Nephron progenitor cell (in vitro differentiated cells): ENCODE data around the gene ZNRF1.
A peak's percentile ranks its signal among the peaks of the same experiment; 100 is the strongest.

Experiments used
- DNase-seq: peaks from one replicate; pipeline ENCODE4 v3.0.0; 2021
- H3K27ac Mint-ChIP-seq: 2 replicates; pipeline ENCODE4 v1.8.0; 2021; ENCODE audit warnings: mild to moderate bottlenecking, moderate library complexity, mixed read lengths
- H3K27me3 Mint-ChIP-seq: 2 replicates; pipeline ENCODE4 v1.8.0; 2021; ENCODE audit warnings: mild to moderate bottlenecking, low read depth, mixed read lengths; ENCODE audit not compliant: poor library complexity
- H3K36me3 Mint-ChIP-seq: 2 replicates; pipeline ENCODE4 v1.8.0; 2021; ENCODE audit warnings: low read depth, mixed read lengths
- H3K4me1 Mint-ChIP-seq: 2 replicates; pipeline ENCODE4 v1.8.0; 2021; ENCODE audit warnings: mixed read lengths
- H3K4me3 Mint-ChIP-seq: 2 replicates; pipeline ENCODE4 v1.8.0; 2021; ENCODE audit warnings: mild to moderate bottlenecking, moderate library complexity, mixed read lengths
- H3K9me3 Mint-ChIP-seq: 2 replicates; pipeline ENCODE4 v1.8.0; 2021; ENCODE audit warnings: mild to moderate bottlenecking, moderate library complexity, mixed read lengths
- TF ChIP-seq, protein P1 (sequence below): fragments of 200-600 bp; sonication (generic); IDR thresholded peaks from 2 replicates; pipeline ENCODE4 v1.5.0; 2021; ENCODE audit warnings: antibody characterized with exemption

Gene ZNRF1

DNA sequence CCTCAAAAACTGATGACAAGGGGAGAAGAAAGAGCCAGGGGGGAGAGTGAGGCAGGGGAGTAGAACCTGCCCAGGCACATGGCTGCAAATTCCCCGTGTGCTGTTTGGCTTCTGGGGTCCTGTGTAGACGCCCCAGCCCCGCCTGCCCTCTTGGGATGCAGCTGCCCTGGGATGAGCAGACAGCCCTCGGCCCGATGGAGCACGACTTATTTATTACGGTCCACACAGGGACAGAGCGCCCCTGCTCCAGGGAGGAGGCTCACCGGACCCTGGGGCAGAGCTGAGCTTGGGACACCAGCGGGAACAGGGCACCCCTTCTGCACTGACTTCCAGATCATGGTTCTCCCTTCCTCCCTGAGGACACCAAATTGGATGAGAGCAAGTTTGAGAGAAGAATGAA, 108.7 kb downstream of the ZNRF1 start:
- peak; percentile 42 for DNase-seq
- Mint-ChIP-seq H3K27me3 (peaks cover 3% of the 10 kb centered on the region), H3K4me1 (peaks cover 74% of the 10 kb centered on the region)

DNA sequence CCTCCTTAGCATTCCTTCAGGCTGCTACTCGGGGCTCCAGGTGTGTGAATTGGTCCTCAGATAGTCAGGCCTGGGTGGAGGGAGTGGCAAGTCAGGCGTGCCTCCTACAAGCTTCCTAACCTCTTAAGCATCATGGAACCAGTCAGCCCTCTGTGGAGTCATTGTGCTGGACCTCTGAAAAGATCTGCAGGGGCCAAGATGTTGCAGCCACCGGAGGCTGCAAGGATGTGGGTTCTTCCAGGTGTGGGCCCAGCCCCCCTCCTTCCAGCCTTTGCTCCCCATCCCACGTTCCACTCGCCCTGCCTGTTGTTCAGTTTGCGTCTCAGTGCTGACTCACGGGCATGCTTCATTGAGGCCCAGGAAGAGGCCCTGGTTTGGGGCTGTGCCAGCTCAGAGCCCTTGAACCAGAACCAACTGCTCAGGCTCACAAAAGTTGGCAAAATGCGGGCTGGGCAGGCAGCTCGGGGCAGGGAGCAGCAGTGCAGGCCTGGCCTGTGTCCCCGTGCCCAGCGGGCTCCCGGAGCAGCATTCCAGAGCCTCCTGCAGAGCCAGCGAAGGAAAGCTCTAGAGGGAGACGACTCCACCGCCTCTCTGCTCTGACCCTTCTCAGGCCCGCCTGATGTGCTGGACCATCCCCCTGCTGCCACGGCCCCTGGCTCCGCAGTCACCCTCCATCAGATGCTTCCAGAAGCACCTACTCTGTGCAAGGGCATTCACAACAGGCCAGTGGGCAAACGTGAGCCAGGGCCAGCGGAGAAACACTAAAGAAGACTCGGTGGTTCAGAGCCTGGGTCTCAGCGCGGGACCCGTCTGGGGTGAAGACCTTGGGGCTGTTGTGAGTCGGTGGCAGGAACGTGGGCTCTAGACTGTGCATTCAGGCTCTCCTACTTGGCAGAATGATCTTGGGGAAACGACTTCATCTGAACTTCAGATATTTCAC, 110.2 kb downstream of the ZNRF1 start:
- peaks cover 3% of the 10 kb centered on the region for H3K27me3 Mint-ChIP-seq
- H3K27ac Mint-ChIP-seq = peak overlapping the region; percentile 82
- peaks cover 82% of the 10 kb centered on the region for H3K4me1 Mint-ChIP-seq
- H3K4me3 Mint-ChIP-seq = no peak overlapping the region
- H3K9me3 Mint-ChIP-seq = no peaks in the 10 kb centered on the region
- TF ChIP-seq, protein P1, sequence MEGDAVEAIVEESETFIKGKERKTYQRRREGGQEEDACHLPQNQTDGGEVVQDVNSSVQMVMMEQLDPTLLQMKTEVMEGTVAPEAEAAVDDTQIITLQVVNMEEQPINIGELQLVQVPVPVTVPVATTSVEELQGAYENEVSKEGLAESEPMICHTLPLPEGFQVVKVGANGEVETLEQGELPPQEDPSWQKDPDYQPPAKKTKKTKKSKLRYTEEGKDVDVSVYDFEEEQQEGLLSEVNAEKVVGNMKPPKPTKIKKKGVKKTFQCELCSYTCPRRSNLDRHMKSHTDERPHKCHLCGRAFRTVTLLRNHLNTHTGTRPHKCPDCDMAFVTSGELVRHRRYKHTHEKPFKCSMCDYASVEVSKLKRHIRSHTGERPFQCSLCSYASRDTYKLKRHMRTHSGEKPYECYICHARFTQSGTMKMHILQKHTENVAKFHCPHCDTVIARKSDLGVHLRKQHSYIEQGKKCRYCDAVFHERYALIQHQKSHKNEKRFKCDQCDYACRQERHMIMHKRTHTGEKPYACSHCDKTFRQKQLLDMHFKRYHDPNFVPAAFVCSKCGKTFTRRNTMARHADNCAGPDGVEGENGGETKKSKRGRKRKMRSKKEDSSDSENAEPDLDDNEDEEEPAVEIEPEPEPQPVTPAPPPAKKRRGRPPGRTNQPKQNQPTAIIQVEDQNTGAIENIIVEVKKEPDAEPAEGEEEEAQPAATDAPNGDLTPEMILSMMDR = no peak
- no peak for DNase-seq
- peaks cover 8% of the 10 kb centered on the region for H3K36me3 Mint-ChIP-seq

More for the DNA sequence above, 108.7 kb downstream of the ZNRF1 start:
- TF ChIP-seq, protein P1 = no peak
- no peak overlapping the region for H3K4me3 Mint-ChIP-seq
- no peak overlapping the region for H3K27ac Mint-ChIP-seq
- H3K9me3 Mint-ChIP-seq = no peaks in the 10 kb centered on the region
- H3K36me3 Mint-ChIP-seq = peaks cover 23% of the 10 kb centered on the region

DNA sequence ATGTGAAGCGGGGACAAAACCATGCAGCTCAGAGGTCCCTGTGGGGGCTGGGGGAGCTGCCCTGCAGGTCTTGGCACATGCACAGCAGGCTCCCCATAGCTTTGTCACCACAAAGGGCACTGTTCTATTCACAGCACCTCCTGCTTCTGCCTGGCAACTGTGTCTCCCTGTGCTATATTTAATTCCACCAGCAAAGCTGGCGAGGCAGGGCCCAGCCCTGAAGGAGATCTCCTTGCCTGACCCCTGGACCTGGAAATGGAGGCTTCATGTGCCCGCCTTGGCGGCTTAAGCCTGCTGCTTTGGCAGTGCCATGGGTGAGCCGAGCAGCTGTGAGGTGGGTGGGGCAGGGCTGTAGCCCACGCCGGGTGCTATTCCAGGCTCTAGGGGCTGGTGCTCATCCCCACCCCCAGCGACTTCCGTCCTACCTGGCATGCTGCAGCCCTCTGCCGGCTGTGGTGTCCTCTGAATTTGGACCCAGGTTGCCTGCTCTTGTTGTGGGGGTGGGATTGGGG, 111.0 kb downstream of the ZNRF1 start:
- Mint-ChIP-seq H3K27ac (peak overlapping the region; percentile 88), H3K36me3 (peaks cover under 1% of the 10 kb centered on the region), H3K27me3 (no peaks in the 10 kb centered on the region), H3K4me3 (no peak overlapping the region), H3K9me3 (no peaks in the 10 kb centered on the region), H3K4me1 (peaks cover 77% of the 10 kb centered on the region)
- no peak for DNase-seq
- TF ChIP-seq, protein P1 = no peak

DNA sequence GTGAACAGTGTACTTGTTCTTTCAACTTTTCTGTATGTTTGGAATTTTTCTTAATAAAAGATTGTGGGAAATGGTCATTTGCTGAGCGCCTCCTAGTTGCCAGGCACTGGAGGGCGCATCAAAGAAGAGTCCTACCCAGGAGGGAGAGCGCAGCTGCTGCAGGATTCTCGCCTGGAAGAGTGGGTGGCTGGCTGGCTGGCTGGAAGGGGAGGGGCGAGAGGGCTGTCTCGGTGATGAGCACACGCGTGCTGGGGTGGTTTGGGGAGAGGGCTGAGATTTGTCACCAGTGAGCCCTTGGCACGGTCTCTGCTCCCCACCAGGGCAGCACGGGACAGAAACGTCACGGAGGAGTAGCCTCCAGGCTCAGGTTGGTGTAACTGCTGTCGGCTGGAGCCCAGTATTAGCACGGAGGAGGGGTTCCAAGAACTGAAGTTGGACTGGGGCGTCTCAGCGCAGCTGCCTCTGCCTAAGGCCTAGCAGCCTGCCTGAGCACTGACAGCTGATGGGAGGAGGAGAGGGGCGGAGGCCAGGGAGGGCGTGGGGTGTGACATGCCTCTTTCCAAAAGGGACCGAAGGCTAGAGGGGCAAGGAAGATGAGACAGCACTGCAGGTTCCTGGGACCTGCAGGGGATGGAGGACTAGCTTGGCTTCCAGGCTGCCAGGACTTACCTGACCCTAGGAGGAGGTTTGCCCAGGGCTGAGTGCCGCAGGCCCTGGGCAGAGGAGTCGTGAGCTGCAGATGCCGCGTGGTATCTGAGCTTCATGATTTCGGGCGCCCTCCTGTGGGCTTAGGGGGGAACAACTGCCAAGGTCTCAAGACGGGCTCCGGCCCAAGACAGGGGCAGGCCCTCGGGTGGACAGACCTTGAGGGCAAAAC, 112.1 kb downstream of the ZNRF1 start:
- Mint-ChIP-seq H3K9me3 (no peaks in the 10 kb centered on the region), H3K4me1 (peaks cover 71% of the 10 kb centered on the region), H3K27ac (peak overlapping the region; percentile 88), H3K36me3 (no peaks in the 10 kb centered on the region), H3K27me3 (no peaks in the 10 kb centered on the region), H3K4me3 (peak overlapping the region; percentile 57)
- TF ChIP-seq, protein P1 = peak; percentile 85
- peak; percentile 83 for DNase-seq

DNA sequence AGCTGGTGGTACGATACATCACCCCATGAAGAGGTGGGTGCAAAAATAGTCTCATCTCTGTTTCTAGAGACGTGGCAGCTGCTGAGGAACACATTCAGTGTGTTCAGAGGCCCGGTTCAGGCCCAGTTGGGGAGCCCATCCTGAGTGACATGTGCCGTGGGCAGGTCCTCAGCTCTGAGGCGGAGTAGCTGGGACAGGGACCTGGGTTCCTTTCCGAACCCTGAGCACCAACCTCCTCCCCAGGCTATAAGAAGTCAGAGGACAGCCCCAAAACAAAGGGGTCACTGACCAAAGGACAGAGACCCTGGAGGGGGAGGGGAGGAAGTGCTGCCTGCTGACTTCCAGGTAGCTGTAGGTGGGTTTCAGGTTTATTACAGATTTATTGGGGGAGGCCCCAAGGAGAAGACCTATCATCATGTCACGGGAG, 112.7 kb downstream of the ZNRF1 start:
- DNase-seq = no peak
- no peaks in the 10 kb centered on the region for H3K27me3 Mint-ChIP-seq
- H3K27ac Mint-ChIP-seq = no peak overlapping the region
- TF ChIP-seq, protein P1 = no peak
- H3K4me1 Mint-ChIP-seq = peaks cover 67% of the 10 kb centered on the region
- H3K4me3 Mint-ChIP-seq = no peak overlapping the region
- no peaks in the 10 kb centered on the region for H3K9me3 Mint-ChIP-seq
- H3K36me3 Mint-ChIP-seq = no peaks in the 10 kb centered on the region
